ENCODE data around the gene C16orf74. TPM values are rescaled to one million over a fixed set of nuclear protein-coding genes. Genes with fewer than 3 reads are reported as not detected.

C16orf74 gene
- total and polyA plus RNA-seq, 2 experiments from 2014 or later = 3.8 to 7.0 TPM

GRCh38 chr16:85738923-85739715, 11.8 kb downstream of the C16orf74 start:
- in situ Hi-C loops (cut with MboI) = no loop called here
- no peak overlapping the region for H3K4me2 ChIP-seq (ENCODE audit: unreplicated experiment)
- no peaks in the 10 kb centered on the region for H3K9me3 ChIP-seq (ENCODE audit: low read depth)
- no peak overlapping the region for H2AFZ ChIP-seq
- no peak for DNase-seq
- no peaks in the 10 kb centered on the region for H3K27me3 ChIP-seq (replicated peaks; ENCODE audit: insufficient read depth)
- no peaks in the 10 kb centered on the region for H3K9me2 ChIP-seq (ENCODE audit: insufficient read depth)
- H3K27ac ChIP-seq = no peak overlapping the region
- 73 to 83% methylated on average over 12 to 13 of the region's 13 CpGs for WGBS, 2 experiments (ENCODE audit: low coverage in 1 of 2, low lambda C conversion rate in 2 of 2, missing lambda C conversion rate in 2 of 2)
- H3K4me3 ChIP-seq = no peak overlapping the region
- H3K9ac ChIP-seq = no peak overlapping the region
- H4K20me1 ChIP-seq (ENCODE audit: insufficient read depth) = no peaks in the 10 kb centered on the region
- no peaks in the 10 kb centered on the region for H3K79me2 ChIP-seq (ENCODE audit: insufficient read depth)
- H3F3A ChIP-seq (ENCODE audit: insufficient read depth) = no peaks in the 10 kb centered on the region
- no peaks in the 10 kb centered on the region for H3K36me3 ChIP-seq (ENCODE audit: low read depth)
- H3K4me1 ChIP-seq (ENCODE audit: insufficient read depth) = no peaks in the 10 kb centered on the region
- no peak for TF ChIP-seq EZH2phosphoT487 (IDR thresholded peaks at IDR 0.05; ENCODE audit: insufficient read depth, low read depth)
- no peak for TF ChIP-seq EZH2 (IDR thresholded peaks at IDR 0.05; ENCODE audit: insufficient read depth, poor library complexity, severe bottlenecking)

- Histone ChIP-seq H3K27me3 (replicated peaks; ENCODE audit: insufficient read depth) (no peaks in the 10 kb centered on the region), H2AFZ (no peak overlapping the region), H3K27ac (no peak overlapping the region), H3K36me3 (ENCODE audit: low read depth) (no peaks in the 10 kb centered on the region), H3K9me3 (ENCODE audit: low read depth) (no peaks in the 10 kb centered on the region), H3K4me3 (no peak overlapping the region), H3K9ac (no peak overlapping the region), H3K9me2 (ENCODE audit: insufficient read depth) (no peaks in the 10 kb centered on the region), H3F3A (ENCODE audit: insufficient read depth) (no peaks in the 10 kb centered on the region), H3K4me2 (ENCODE audit: unreplicated experiment) (no peak overlapping the region), H3K79me2 (ENCODE audit: insufficient read depth) (no peaks in the 10 kb centered on the region), H3K4me1 (ENCODE audit: insufficient read depth) (no peaks in the 10 kb centered on the region), H4K20me1 (ENCODE audit: insufficient read depth) (no peaks in the 10 kb centered on the region)
- TF ChIP-seq EZH2phosphoT487 (IDR thresholded peaks at IDR 0.05; ENCODE audit: insufficient read depth, low read depth) (no peak), EZH2 (IDR thresholded peaks at IDR 0.05; ENCODE audit: insufficient read depth, poor library complexity, severe bottlenecking) (no peak)
- in situ Hi-C loops (cut with MboI) = no loop called here
- WGBS, 2 experiments (ENCODE audit: low coverage in 1 of 2, low lambda C conversion rate in 2 of 2, missing lambda C conversion rate in 2 of 2) = 92 to 96% methylated on average over 8 to 9 of the region's 9 CpGs
- DNase-seq = no peak
Measured at GRCh38 chr16:85736921-85737320, 14.0 kb downstream of the C16orf74 start.

GRCh38 chr16:85735946-85736345, 14.9 kb downstream of the C16orf74 start:
- no peak overlapping the region for H3K4me3 ChIP-seq
- no peaks in the 10 kb centered on the region for H4K20me1 ChIP-seq (ENCODE audit: insufficient read depth)
- H3K36me3 ChIP-seq (ENCODE audit: low read depth) = no peaks in the 10 kb centered on the region
- H3K4me2 ChIP-seq (ENCODE audit: unreplicated experiment) = no peak overlapping the region
- in situ Hi-C loops (cut with MboI) = no loop called here
- no peaks in the 10 kb centered on the region for H3K4me1 ChIP-seq (ENCODE audit: insufficient read depth)
- no peaks in the 10 kb centered on the region for H3K79me2 ChIP-seq (ENCODE audit: insufficient read depth)
- H3F3A ChIP-seq (ENCODE audit: insufficient read depth) = no peaks in the 10 kb centered on the region
- no peaks in the 10 kb centered on the region for H3K9me2 ChIP-seq (ENCODE audit: insufficient read depth)
- no peak overlapping the region for H3K27ac ChIP-seq
- WGBS, 2 experiments (ENCODE audit: low coverage in 1 of 2, low lambda C conversion rate in 2 of 2, missing lambda C conversion rate in 2 of 2) = 70 to 75% methylated on average over 6 of the region's 6 CpGs
- no peak for DNase-seq
- H2AFZ ChIP-seq = no peak overlapping the region
- no peak overlapping the region for H3K9ac ChIP-seq
- no peak for TF ChIP-seq EZH2phosphoT487 (IDR thresholded peaks at IDR 0.05; ENCODE audit: insufficient read depth, low read depth)
- no peak for TF ChIP-seq EZH2 (IDR thresholded peaks at IDR 0.05; ENCODE audit: insufficient read depth, poor library complexity, severe bottlenecking)
- no peaks in the 10 kb centered on the region for H3K27me3 ChIP-seq (replicated peaks; ENCODE audit: insufficient read depth)
- H3K9me3 ChIP-seq (ENCODE audit: low read depth) = no peaks in the 10 kb centered on the region

GRCh38 chr16:85735225-85735635, 15.7 kb downstream of the C16orf74 start:
- no peaks in the 10 kb centered on the region for H3K9me3 ChIP-seq (ENCODE audit: low read depth)
- no peaks in the 10 kb centered on the region for H3K4me1 ChIP-seq (ENCODE audit: insufficient read depth)
- H3K79me2 ChIP-seq (ENCODE audit: insufficient read depth) = no peaks in the 10 kb centered on the region
- no peaks in the 10 kb centered on the region for H3K27me3 ChIP-seq (replicated peaks; ENCODE audit: insufficient read depth)
- no peak for DNase-seq
- H3K9me2 ChIP-seq (ENCODE audit: insufficient read depth) = no peaks in the 10 kb centered on the region
- no peak overlapping the region for H3K4me3 ChIP-seq
- 97% methylated on average over 14 of the region's 14 CpGs for WGBS, 2 experiments (ENCODE audit: low coverage in 1 of 2, low lambda C conversion rate in 2 of 2, missing lambda C conversion rate in 2 of 2)
- no peak overlapping the region for H2AFZ ChIP-seq
- TF ChIP-seq EZH2 (IDR thresholded peaks at IDR 0.05; ENCODE audit: insufficient read depth, poor library complexity, severe bottlenecking) (no peak), EZH2phosphoT487 (IDR thresholded peaks at IDR 0.05; ENCODE audit: insufficient read depth, low read depth) (no peak)
- no peak overlapping the region for H3K4me2 ChIP-seq (ENCODE audit: unreplicated experiment)
- in situ Hi-C loops (cut with MboI) = no loop called here
- H4K20me1 ChIP-seq (ENCODE audit: insufficient read depth) = no peaks in the 10 kb centered on the region
- no peak overlapping the region for H3K9ac ChIP-seq
- H3K36me3 ChIP-seq (ENCODE audit: low read depth) = no peaks in the 10 kb centered on the region
- H3F3A ChIP-seq (ENCODE audit: insufficient read depth) = no peaks in the 10 kb centered on the region
- no peak overlapping the region for H3K27ac ChIP-seq

All from GM23248 (cell line).